ENCODE measurements around the gene DAO. TPM values are rescaled to one million over a fixed set of nuclear protein-coding genes. Genes with fewer than 3 reads are reported as not detected.

DAO gene
- total RNA-seq, 1 donor from 2014 or later, result not detected

DNA sequence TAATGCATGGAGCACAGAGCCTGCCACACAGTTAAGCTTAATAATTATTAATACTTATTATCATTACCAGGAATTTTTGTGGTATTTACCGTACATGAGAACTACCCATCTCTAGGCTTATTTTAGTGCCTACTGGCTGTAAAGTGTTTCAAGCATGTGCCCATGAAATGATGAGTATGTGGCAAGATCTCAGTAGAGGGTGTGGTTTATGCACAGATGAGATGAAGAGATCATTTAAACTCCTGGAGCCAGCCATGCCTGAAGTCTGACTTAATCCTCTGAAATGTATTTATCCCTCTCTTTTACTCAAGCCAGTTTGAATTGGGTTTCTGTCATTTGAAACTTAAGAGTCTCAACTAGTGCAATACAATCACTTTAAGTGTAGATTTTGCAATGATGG is 60.2 kb downstream of the DAO start:
- Mint-ChIP-seq H3K27me3 (peaks cover 15% of the 10 kb centered on the region), H3K27ac (no peak overlapping the region), H3K4me3 (no peak overlapping the region)

DNA sequence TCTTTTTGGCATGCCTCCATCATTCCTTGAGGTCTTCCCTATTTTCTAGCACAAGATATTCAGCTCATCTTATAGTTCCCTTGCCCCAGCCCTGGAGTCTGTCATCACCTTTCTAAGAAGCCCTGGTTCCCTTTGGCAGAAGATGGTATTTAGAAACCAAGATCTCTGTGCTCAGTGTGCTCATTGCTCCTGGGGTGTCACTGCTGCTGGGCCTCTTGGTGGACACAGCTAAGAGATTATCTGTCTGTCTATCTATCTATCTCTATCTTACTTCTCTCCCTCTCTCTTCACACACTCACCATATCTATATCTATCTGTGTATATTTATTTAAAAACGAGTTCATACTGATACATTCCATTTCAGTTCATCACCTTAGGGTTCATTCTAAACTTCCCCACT is 67.2 kb downstream of the DAO start:
- peaks cover 8% of the 10 kb centered on the region for H3K9me3 Mint-ChIP-seq
- H3K27ac Mint-ChIP-seq, result no peak overlapping the region
- no peak overlapping the region for H3K4me3 Mint-ChIP-seq
- H3K27me3 Mint-ChIP-seq, result peaks cover 3% of the 10 kb centered on the region
- TF ChIP-seq, protein P1, sequence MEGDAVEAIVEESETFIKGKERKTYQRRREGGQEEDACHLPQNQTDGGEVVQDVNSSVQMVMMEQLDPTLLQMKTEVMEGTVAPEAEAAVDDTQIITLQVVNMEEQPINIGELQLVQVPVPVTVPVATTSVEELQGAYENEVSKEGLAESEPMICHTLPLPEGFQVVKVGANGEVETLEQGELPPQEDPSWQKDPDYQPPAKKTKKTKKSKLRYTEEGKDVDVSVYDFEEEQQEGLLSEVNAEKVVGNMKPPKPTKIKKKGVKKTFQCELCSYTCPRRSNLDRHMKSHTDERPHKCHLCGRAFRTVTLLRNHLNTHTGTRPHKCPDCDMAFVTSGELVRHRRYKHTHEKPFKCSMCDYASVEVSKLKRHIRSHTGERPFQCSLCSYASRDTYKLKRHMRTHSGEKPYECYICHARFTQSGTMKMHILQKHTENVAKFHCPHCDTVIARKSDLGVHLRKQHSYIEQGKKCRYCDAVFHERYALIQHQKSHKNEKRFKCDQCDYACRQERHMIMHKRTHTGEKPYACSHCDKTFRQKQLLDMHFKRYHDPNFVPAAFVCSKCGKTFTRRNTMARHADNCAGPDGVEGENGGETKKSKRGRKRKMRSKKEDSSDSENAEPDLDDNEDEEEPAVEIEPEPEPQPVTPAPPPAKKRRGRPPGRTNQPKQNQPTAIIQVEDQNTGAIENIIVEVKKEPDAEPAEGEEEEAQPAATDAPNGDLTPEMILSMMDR (conservative IDR thresholded peaks at IDR 0.05), result no peak
- H3K36me3 Mint-ChIP-seq, result no peaks in the 10 kb centered on the region
- no peaks in the 10 kb centered on the region for H3K4me1 Mint-ChIP-seq (ENCODE audit: unreplicated experiment)
- no peak for DNase-seq (ENCODE audit: extremely low spot score, unreplicated experiment)

More for the DNA sequence above, 60.2 kb downstream of the DAO start:
- DNase-seq (ENCODE audit: extremely low spot score, unreplicated experiment), result no peak
- H3K4me1 Mint-ChIP-seq (ENCODE audit: unreplicated experiment), result no peaks in the 10 kb centered on the region
- TF ChIP-seq, protein P1 (conservative IDR thresholded peaks at IDR 0.05), result no peak
- H3K36me3 Mint-ChIP-seq, result no peaks in the 10 kb centered on the region
- no peaks in the 10 kb centered on the region for H3K9me3 Mint-ChIP-seq

DNA sequence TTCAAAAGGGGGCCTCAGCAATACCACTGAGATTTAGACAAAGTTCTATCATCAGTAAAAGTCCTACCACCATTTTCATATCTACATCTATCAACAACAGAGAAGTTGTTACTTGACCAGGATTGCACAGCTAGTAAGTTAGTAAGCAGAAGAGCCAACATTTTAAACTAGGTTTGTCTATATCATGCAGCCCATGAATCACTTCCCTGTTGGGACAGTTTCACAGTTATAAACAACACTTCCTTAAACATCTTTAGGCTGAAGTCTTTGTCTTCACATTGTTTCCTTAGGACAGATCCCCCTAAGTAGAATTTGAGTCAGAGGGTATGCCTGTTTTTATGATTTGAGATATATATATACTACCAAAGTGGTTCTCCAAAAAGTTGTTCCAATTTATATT is 68.5 kb downstream of the DAO start:
- Mint-ChIP-seq H3K36me3 (no peaks in the 10 kb centered on the region), H3K27me3 (no peaks in the 10 kb centered on the region), H3K27ac (no peak overlapping the region), H3K4me3 (no peak overlapping the region), H3K9me3 (peaks cover 8% of the 10 kb centered on the region), H3K4me1 (ENCODE audit: unreplicated experiment) (no peaks in the 10 kb centered on the region)
- no peak for DNase-seq (ENCODE audit: extremely low spot score, unreplicated experiment)
- TF ChIP-seq, protein P1 (conservative IDR thresholded peaks at IDR 0.05), result no peak

DNA sequence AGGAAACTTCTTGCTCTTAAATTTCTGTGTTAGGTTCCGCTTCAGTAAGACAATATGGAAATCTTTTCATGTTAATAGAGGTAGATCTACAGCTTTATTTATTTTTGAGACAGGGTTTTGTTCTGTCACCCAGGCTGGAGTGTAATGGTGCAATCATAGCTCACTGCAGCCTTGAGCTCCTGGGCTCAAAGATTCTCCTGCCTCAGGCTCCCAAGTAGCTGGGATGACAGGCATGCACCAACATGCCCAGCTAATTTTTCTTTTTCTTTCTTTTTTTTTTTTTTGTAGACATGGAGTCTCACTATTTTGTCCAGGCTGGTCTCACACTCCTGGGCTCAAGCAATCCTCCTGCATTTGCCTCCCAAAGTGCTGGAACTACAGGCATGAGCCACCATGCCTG is 70.1 kb downstream of the DAO start:
- TF ChIP-seq, protein P1 (conservative IDR thresholded peaks at IDR 0.05), result no peak
- DNase-seq (ENCODE audit: extremely low spot score, unreplicated experiment), result no peak
- H3K36me3 Mint-ChIP-seq, result no peaks in the 10 kb centered on the region
- no peaks in the 10 kb centered on the region for H3K4me1 Mint-ChIP-seq (ENCODE audit: unreplicated experiment)
- no peak overlapping the region for H3K27ac Mint-ChIP-seq
- no peak overlapping the region for H3K4me3 Mint-ChIP-seq
- H3K27me3 Mint-ChIP-seq, result no peaks in the 10 kb centered on the region
- H3K9me3 Mint-ChIP-seq, result peaks cover 8% of the 10 kb centered on the region

Small RNA genes within 50 kb of the gene (microRNA-seq; reads per million reads assigned to microRNA genes)
- not detected for gene MIR619

Other genes starting within 250 kb of the DAO start
- gene SELPLG, start 246.2 kb upstream of the DAO start, total RNA-seq (ENCODE audit: low replicate concordance), result 0.31 and 0.48 TPM in 2 replicates
- 87.9 and 103 TPM in 2 replicates for gene CORO1C, start 148.6 kb upstream of the DAO start, total RNA-seq (ENCODE audit: low replicate concordance)
- 32.2 and 33.7 TPM in 2 replicates for gene SSH1, start 22.5 kb upstream of the DAO start, total RNA-seq (ENCODE audit: low replicate concordance)
- 3.4 and 3.6 TPM in 2 replicates for gene SVOP, start 141.0 kb downstream of the DAO start, total RNA-seq (ENCODE audit: low replicate concordance)
- gene USP30, start 172.5 kb downstream of the DAO start, total RNA-seq (ENCODE audit: low replicate concordance), result 14.5 and 18.9 TPM in 2 replicates
- gene ALKBH2, start 213.4 kb downstream of the DAO start, total RNA-seq (ENCODE audit: low replicate concordance), result 19.6 and 31.4 TPM in 2 replicates
- gene UNG, start 217.5 kb downstream of the DAO start, total RNA-seq (ENCODE audit: low replicate concordance), result 49.8 and 63.0 TPM in 2 replicates
- 14.6 and 22.7 TPM in 2 replicates for gene ACACB, start 236.5 kb downstream of the DAO start, total RNA-seq (ENCODE audit: low replicate concordance)

Measured in type B pancreatic cell (in vitro differentiated cells).